Keratinocyte (primary cell): ENCODE data around the gene TSTD1.

ENCODE experiments used
- CTCF ChIP-seq, 3 experiments: IDR thresholded peaks in 1 of 3; conservative IDR thresholded peaks in 1 of 3; optimal IDR thresholded peaks in 1 of 3; 2 replicates in 2 of 3; 3 replicates in 1 of 3; pipeline versions ENCODE3 to v1.5.1; 2011; ENCODE audit warnings: low read length in 3 of 3, mild to moderate bottlenecking in 3 of 3, moderate library complexity in 2 of 3, control low read depth in 1 of 3, inconsistent platforms in 1 of 3; ENCODE audit not compliant: insufficient read depth in 2 of 3; ENCODE audit errors: extremely low read depth in 1 of 3
- EZH2 ChIP-seq: IDR thresholded peaks from one replicate; pipeline ENCODE4 v1.6.1; 2012; ENCODE audit warnings: inconsistent platforms, mild to moderate bottlenecking, low read length, moderate library complexity

- no peak for TF ChIP-seq CTCF (optimal IDR thresholded peaks at IDR 0.05 in 1 of 3, IDR thresholded peaks at IDR 0.05 in 1 of 3, conservative IDR thresholded peaks at IDR 0.05 in 1 of 3; ENCODE audit: extremely low read depth in 1 of 3, insufficient read depth in 2 of 3, low read length in 3 of 3)
- no peak for TF ChIP-seq EZH2
These were observed 15.5 kb upstream of the TSTD1 start for GRCh38 chr1:161054232-161054631.
